DOHH2 (cell line): ENCODE results near the gene BSPRY.
A peak's percentile ranks its signal among the peaks of the same experiment; 100 is the strongest.

ENCODE experiments used
- H3F3A ChIP-seq: fragments of 200-600 bp; sonication (generic), shearing (Covaris generic); 2 replicates; pipeline ENCODE4 v1.6.0; 2016; ENCODE audit warnings: antibody characterized with exemption, mild to moderate bottlenecking; ENCODE audit not compliant: control insufficient read depth, insufficient read depth
- H3K27ac ChIP-seq: fragments of 200-600 bp; sonication (generic); 2 replicates; pipeline ENCODE4 v1.5.1; 2014; ENCODE audit warnings: low read depth, mild to moderate bottlenecking, low read length, moderate library complexity
- H3K27me3 ChIP-seq: fragments of 200-600 bp; sonication (generic); 2 replicates; pipeline ENCODE4 v1.6.1; 2014; ENCODE audit warnings: mild to moderate bottlenecking, low read length, mixed read lengths; ENCODE audit not compliant: control insufficient read depth
- H3K36me3 ChIP-seq: fragments of 200-600 bp; sonication (generic); 2 replicates; pipeline ENCODE4 v1.6.1; 2014; ENCODE audit warnings: mild to moderate bottlenecking, low read length, moderate library complexity, mixed read lengths; ENCODE audit not compliant: control insufficient read depth
- H3K4me1 ChIP-seq: fragments of 200-600 bp; sonication (generic); 2 replicates; pipeline ENCODE4 v1.6.1; 2014; ENCODE audit warnings: mild to moderate bottlenecking, low read length, mixed read lengths; ENCODE audit not compliant: control insufficient read depth
- H3K4me2 ChIP-seq: fragments of 200-600 bp; sonication (generic); 2 replicates; pipeline ENCODE4 v1.6.0; 2014; ENCODE audit warnings: mild to moderate bottlenecking, low read length, moderate library complexity
- H3K4me3 ChIP-seq: fragments of 200-600 bp; sonication (generic); 2 replicates; pipeline ENCODE4 v1.5.1; 2014; ENCODE audit warnings: mild to moderate bottlenecking, low read length, mixed read lengths
- H3K79me2 ChIP-seq: fragments of 200-600 bp; sonication (generic); 2 replicates; pipeline ENCODE4 v1.6.1; 2014; ENCODE audit warnings: mild to moderate bottlenecking, low read length, mixed read lengths; ENCODE audit not compliant: control insufficient read depth
- H3K9me2 ChIP-seq: fragments of 200-600 bp; sonication (generic); replicated peaks from 2 replicates; pipeline ENCODE4 v1.6.1; 2014; ENCODE audit warnings: mild to moderate bottlenecking, low read length, mixed read lengths; ENCODE audit not compliant: control insufficient read depth
- H3K9me3 ChIP-seq: fragments of 200-600 bp; sonication (generic); 2 replicates; pipeline ENCODE4 v1.6.1; 2014; ENCODE audit warnings: antibody characterized with exemption, low read length, mixed read lengths; ENCODE audit not compliant: control insufficient read depth, insufficient read depth
- H4K20me1 ChIP-seq: fragments of 200-600 bp; sonication (generic); 2 replicates; pipeline ENCODE4 v1.6.0; 2014; ENCODE audit warnings: low read depth, mild to moderate bottlenecking, antibody characterized with exemption, low read length, moderate library complexity; ENCODE audit not compliant: control insufficient read depth, insufficient read depth
- CTCF ChIP-seq: fragments of 200-600 bp; sonication (generic); IDR thresholded peaks from one replicate; pipeline ENCODE4 v1.5.1; 2014; ENCODE audit warnings: antibody characterized with exemption, mild to moderate bottlenecking, low read depth, low read length; ENCODE audit not compliant: poor library complexity, severe bottlenecking
- EZH2phosphoT487 ChIP-seq: fragments of 200-600 bp; sonication (generic); IDR thresholded peaks from 2 replicates; pipeline ENCODE4 v1.6.1; 2017; ENCODE audit warnings: borderline replicate concordance, mild to moderate bottlenecking, antibody characterized with exemption, low read length, moderate library complexity, mixed read lengths

Gene BSPRY

GRCh38 chr9:113345190-113345589, 4.2 kb upstream of the BSPRY start:
- H3K27me3 ChIP-seq: peaks cover 21% of the 10 kb centered on the region
- no peak overlapping the region for H3K4me2 ChIP-seq
- no peak overlapping the region for H3K4me3 ChIP-seq
- H3K4me1 ChIP-seq: peaks cover 22% of the 10 kb centered on the region
- H3K9me2 ChIP-seq: no peaks in the 10 kb centered on the region
- peaks cover 2% of the 10 kb centered on the region; the same call in 1 of the 2 replicates for H3F3A ChIP-seq
- H3K27ac ChIP-seq: no peak overlapping the region
- H3K36me3 ChIP-seq: no peaks in the 10 kb centered on the region
- no peaks in the 10 kb centered on the region for H4K20me1 ChIP-seq
- no peaks in the 10 kb centered on the region for H3K79me2 ChIP-seq
- TF ChIP-seq EZH2phosphoT487 (no peak), CTCF (no peak)
- no peaks in the 10 kb centered on the region for H3K9me3 ChIP-seq

GRCh38 chr9:113345671-113346070, 3.7 kb upstream of the BSPRY start:
- Histone ChIP-seq H4K20me1 (no peaks in the 10 kb centered on the region), H3K4me1 (peaks cover 23% of the 10 kb centered on the region), H3K4me3 (no peak overlapping the region)

GRCh38 chr9:113348437-113348836, 904 bp upstream of the BSPRY start:
- no peaks in the 10 kb centered on the region for H3K36me3 ChIP-seq
- peaks cover 27% of the 10 kb centered on the region for H3K4me1 ChIP-seq
- H3K4me2 ChIP-seq: no peak overlapping the region
- no peak overlapping the region for H3K4me3 ChIP-seq
- H3K9me3 ChIP-seq: no peaks in the 10 kb centered on the region
- H3K27ac ChIP-seq: no peak overlapping the region
- TF ChIP-seq EZH2phosphoT487: no peak
- TF ChIP-seq CTCF: no peak
- H4K20me1 ChIP-seq: no peaks in the 10 kb centered on the region
- H3K79me2 ChIP-seq: no peaks in the 10 kb centered on the region
- peaks cover 2% of the 10 kb centered on the region; the same call in 1 of the 2 replicates for H3F3A ChIP-seq
- peaks cover 38% of the 10 kb centered on the region for H3K27me3 ChIP-seq
- no peaks in the 10 kb centered on the region for H3K9me2 ChIP-seq

More at GRCh38 chr9:113345671-113346070, 3.7 kb upstream of the BSPRY start:
- Histone ChIP-seq H3K27me3 (peaks cover 26% of the 10 kb centered on the region), H3K36me3 (no peaks in the 10 kb centered on the region), H3K27ac (no peak overlapping the region), H3K4me2 (no peak overlapping the region), H3K9me3 (no peaks in the 10 kb centered on the region), H3K9me2 (no peaks in the 10 kb centered on the region), H3F3A (peaks cover 2% of the 10 kb centered on the region; the same call in 1 of the 2 replicates), H3K79me2 (no peaks in the 10 kb centered on the region)
- TF ChIP-seq EZH2phosphoT487 (no peak), CTCF (no peak)

- Histone ChIP-seq H3K27me3 (peaks cover 39% of the 10 kb centered on the region), H3K4me1 (peaks cover 21% of the 10 kb centered on the region), H3K9me2 (no peaks in the 10 kb centered on the region), H3K27ac (no peak overlapping the region), H3K4me2 (peak overlapping the region; percentile 69), H3K4me3 (peak overlapping the region; percentile 70), H4K20me1 (no peaks in the 10 kb centered on the region), H3F3A (peaks cover 2% of the 10 kb centered on the region; the same call in 1 of the 2 replicates), H3K36me3 (no peaks in the 10 kb centered on the region), H3K79me2 (no peaks in the 10 kb centered on the region), H3K9me3 (no peaks in the 10 kb centered on the region)
- no peak for TF ChIP-seq CTCF
- no peak for TF ChIP-seq EZH2phosphoT487
Observed at GRCh38 chr9:113349066-113349444, 286 bp upstream of the BSPRY start.
